Fibroblast of lung (primary cell): ENCODE results near the gene NUDC. TPM values are rescaled to one million over a fixed set of nuclear protein-coding genes. Genes with fewer than 3 reads are reported as not detected.

Experiments
- DNase-seq, 2 donors: peaks; one replicate each; pipeline versions ENCODE4 v3.0.0 to v3.0.0-alpha.2; 2010; ENCODE audit warnings: low read depth in 2 of 2
- H2AFZ ChIP-seq: 2 replicates; pipeline ENCODE4 v1.5.1; 2012; ENCODE audit warnings: low read length, control low read depth, inconsistent platforms
- H3K27ac ChIP-seq: 2 replicates; pipeline ENCODE4 v1.5.1; 2011; ENCODE audit warnings: low read length, control low read depth; ENCODE audit not compliant: insufficient read depth
- H3K27me3 ChIP-seq: 2 replicates; pipeline ENCODE4 v1.5.1; 2011; ENCODE audit warnings: mild to moderate bottlenecking, low read length; ENCODE audit not compliant: control insufficient read depth, insufficient read depth
- H3K36me3 ChIP-seq: 2 replicates; pipeline ENCODE4 v1.5.1; 2011; ENCODE audit warnings: low read length; ENCODE audit not compliant: control insufficient read depth, insufficient read depth
- H3K4me1 ChIP-seq: 2 replicates; pipeline ENCODE4 v1.5.1; 2011; ENCODE audit warnings: low read length; ENCODE audit not compliant: control insufficient read depth, insufficient read depth; ENCODE audit errors: extremely low read depth
- H3K4me2 ChIP-seq: 2 replicates; pipeline ENCODE4 v1.5.1; 2011; ENCODE audit warnings: low read length, control low read depth; ENCODE audit not compliant: insufficient read depth; ENCODE audit errors: extremely low read depth
- H3K4me3 ChIP-seq, 4 experiments: fragments of 200-600 bp in 1 of 4; sonication (generic) in 1 of 4; replicated peaks in 1 of 4; 2 replicates each; pipeline ENCODE4 v1.5.1; 2011 to 2016; ENCODE audit warnings: low read length in 4 of 4, low read depth in 3 of 4, mild to moderate bottlenecking in 3 of 4, control low read depth in 2 of 4, inconsistent platforms in 1 of 4, mixed read lengths in 1 of 4; ENCODE audit not compliant: insufficient read depth in 1 of 4; ENCODE audit errors: control extremely low read depth in 1 of 4
- H3K79me2 ChIP-seq: 2 replicates; pipeline ENCODE4 v1.5.1; 2012; ENCODE audit warnings: mild to moderate bottlenecking, low read length, inconsistent platforms; ENCODE audit not compliant: control insufficient read depth, insufficient read depth
- H3K9ac ChIP-seq: 2 replicates; pipeline ENCODE4 v1.5.1; 2011; ENCODE audit warnings: mild to moderate bottlenecking, low read length, control low read depth; ENCODE audit not compliant: insufficient read depth
- H3K9me3 ChIP-seq: 2 replicates; pipeline ENCODE4 v1.5.1; 2012; ENCODE audit warnings: low read depth, low read length; ENCODE audit not compliant: control insufficient read depth, insufficient read depth
- H4K20me1 ChIP-seq: 2 replicates; pipeline ENCODE4 v1.5.1; 2011; ENCODE audit warnings: low read length; ENCODE audit not compliant: control insufficient read depth, insufficient read depth; ENCODE audit errors: extremely low read depth
- EZH2 ChIP-seq: IDR thresholded peaks from 2 replicates; pipeline ENCODE4 v1.5.1; 2012; ENCODE audit warnings: low read length, control low read depth, mild to moderate bottlenecking; ENCODE audit errors: missing control alignments
- polyA plus RNA-seq, 2 donors: library from polyadenylated mRNA; depleted of rRNA in 1 of 2; stranded (reverse) in 1 of 2; unstranded in 1 of 2; fragments of >200 nt; gene quantifications; 2 replicates each; pipeline ENCODE4 v1.2.1, GENCODE V29; 2011 to 2012; ENCODE audit warnings: missing spikeins in 1 of 2
- total RNA-seq: library from RNA; depleted of rRNA; stranded (reverse); fragments of >200 nt; gene quantifications from 2 replicates; pipeline ENCODE4 v1.2.1, GENCODE V29; 2014
- TF ChIP-seq, protein P1 (sequence below), 2 donors: IDR thresholded peaks in 1 of 2; conservative IDR thresholded peaks in 1 of 2; 1 replicate in 1 of 2; 2 replicates in 1 of 2; pipeline ENCODE4 v1.5.1; 2011 to 2012; ENCODE audit warnings: low read length in 2 of 2, control low read depth in 1 of 2, inconsistent platforms in 1 of 2, low read depth in 1 of 2, mild to moderate bottlenecking in 1 of 2

Gene NUDC
- total and polyA plus RNA-seq, 2 donors (not counting 1 experiment from before 2014, with no cell fraction given): 21.5 to 41.5 TPM

GRCh38 chr1:26921126-26921539, 410 bp upstream of the NUDC start:
- peak overlapping the region; percentile 82 for H3K4me2 ChIP-seq
- H3K79me2 ChIP-seq: peaks cover 31% of the 10 kb centered on the region
- H3K4me3 ChIP-seq: peak overlapping the region in 3 of 4 experiments; percentile 33 to 95 (median 94)
- H3K27me3 ChIP-seq: no peaks in the 10 kb centered on the region
- no peaks in the 10 kb centered on the region for H3K9me3 ChIP-seq
- H3K9ac ChIP-seq: peak overlapping the region; percentile 43
- peaks cover 2% of the 10 kb centered on the region for H4K20me1 ChIP-seq
- peaks cover 6% of the 10 kb centered on the region for H3K36me3 ChIP-seq
- peak overlapping the region; percentile 90 for H2AFZ ChIP-seq
- H3K4me1 ChIP-seq: peaks cover 2% of the 10 kb centered on the region
- peak overlapping the region; percentile 95 for H3K27ac ChIP-seq
- DNase-seq: no peak
- TF ChIP-seq, protein P1, sequence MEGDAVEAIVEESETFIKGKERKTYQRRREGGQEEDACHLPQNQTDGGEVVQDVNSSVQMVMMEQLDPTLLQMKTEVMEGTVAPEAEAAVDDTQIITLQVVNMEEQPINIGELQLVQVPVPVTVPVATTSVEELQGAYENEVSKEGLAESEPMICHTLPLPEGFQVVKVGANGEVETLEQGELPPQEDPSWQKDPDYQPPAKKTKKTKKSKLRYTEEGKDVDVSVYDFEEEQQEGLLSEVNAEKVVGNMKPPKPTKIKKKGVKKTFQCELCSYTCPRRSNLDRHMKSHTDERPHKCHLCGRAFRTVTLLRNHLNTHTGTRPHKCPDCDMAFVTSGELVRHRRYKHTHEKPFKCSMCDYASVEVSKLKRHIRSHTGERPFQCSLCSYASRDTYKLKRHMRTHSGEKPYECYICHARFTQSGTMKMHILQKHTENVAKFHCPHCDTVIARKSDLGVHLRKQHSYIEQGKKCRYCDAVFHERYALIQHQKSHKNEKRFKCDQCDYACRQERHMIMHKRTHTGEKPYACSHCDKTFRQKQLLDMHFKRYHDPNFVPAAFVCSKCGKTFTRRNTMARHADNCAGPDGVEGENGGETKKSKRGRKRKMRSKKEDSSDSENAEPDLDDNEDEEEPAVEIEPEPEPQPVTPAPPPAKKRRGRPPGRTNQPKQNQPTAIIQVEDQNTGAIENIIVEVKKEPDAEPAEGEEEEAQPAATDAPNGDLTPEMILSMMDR (conservative IDR thresholded peaks at IDR 0.05 in 1 of 2, IDR thresholded peaks at IDR 0.05 in 1 of 2; ENCODE audit: low read depth in 1 of 2, low read length in 2 of 2): no peak
- TF ChIP-seq EZH2: no peak

DNA sequence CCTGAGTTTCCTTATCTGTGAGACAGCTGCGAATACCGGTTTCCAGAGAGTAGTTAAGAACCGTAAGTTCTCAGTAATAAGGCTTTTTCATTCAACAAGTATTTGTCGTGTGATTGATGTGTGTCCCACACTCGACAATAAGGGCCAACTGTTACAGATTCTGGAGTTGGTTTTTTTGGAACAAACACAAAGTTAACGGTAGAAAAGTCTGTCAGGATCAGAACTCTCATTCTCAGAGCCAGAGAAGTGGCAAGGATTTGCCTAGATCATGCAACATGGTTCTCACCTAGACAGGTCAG, 837 bp downstream of the NUDC start:
- H3K9ac ChIP-seq: peak overlapping the region; percentile 95
- peak overlapping the region; percentile 73 for H3K4me2 ChIP-seq
- H3K27me3 ChIP-seq: no peaks in the 10 kb centered on the region
- no peak for DNase-seq
- peaks cover 2% of the 10 kb centered on the region for H3K4me1 ChIP-seq
- H3K9me3 ChIP-seq: no peaks in the 10 kb centered on the region
- H2AFZ ChIP-seq: no peak overlapping the region
- H3K27ac ChIP-seq: peak overlapping the region; percentile 95
- no peak for TF ChIP-seq EZH2
- TF ChIP-seq, protein P1 (conservative IDR thresholded peaks at IDR 0.05 in 1 of 2, IDR thresholded peaks at IDR 0.05 in 1 of 2; ENCODE audit: low read depth in 1 of 2, low read length in 2 of 2): no peak
- peaks cover 6% of the 10 kb centered on the region for H3K36me3 ChIP-seq
- peaks cover 32% of the 10 kb centered on the region for H3K79me2 ChIP-seq
- peak overlapping the region; percentile 73 to 95 (median 86) for H3K4me3 ChIP-seq
- H4K20me1 ChIP-seq: peaks cover 2% of the 10 kb centered on the region

DNA sequence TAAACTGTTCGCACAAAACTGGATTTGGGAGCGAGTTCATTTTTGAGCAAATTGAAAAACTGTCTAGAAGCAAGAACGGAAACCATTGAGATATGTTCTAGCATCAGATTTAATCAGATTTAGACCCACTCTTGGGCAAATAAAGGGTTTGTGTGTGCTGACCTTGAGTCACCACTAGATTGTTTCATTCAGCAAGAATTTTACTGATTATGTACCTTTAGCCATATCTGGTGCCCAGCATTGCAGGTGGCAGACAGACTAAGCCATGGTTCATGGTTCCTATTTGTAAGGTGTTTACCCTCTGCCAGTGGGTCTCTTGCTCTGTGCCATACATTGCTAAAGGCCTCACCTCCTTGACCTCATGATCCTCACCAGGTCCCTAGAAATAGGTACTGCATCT, 1.4 kb downstream of the NUDC start:
- Histone ChIP-seq H3K9me3 (no peaks in the 10 kb centered on the region), H3K9ac (no peak overlapping the region), H3K4me3 (peak overlapping the region; percentile 73 to 95 (median 86)), H2AFZ (no peak overlapping the region), H3K27ac (no peak overlapping the region), H3K27me3 (no peaks in the 10 kb centered on the region), H3K36me3 (peaks cover 6% of the 10 kb centered on the region), H3K4me2 (peak overlapping the region; percentile 73), H3K79me2 (peaks cover 32% of the 10 kb centered on the region), H3K4me1 (peaks cover 2% of the 10 kb centered on the region), H4K20me1 (peaks cover 2% of the 10 kb centered on the region)
- no peak for DNase-seq
- TF ChIP-seq EZH2: no peak
- TF ChIP-seq, protein P1 (conservative IDR thresholded peaks at IDR 0.05 in 1 of 2, IDR thresholded peaks at IDR 0.05 in 1 of 2; ENCODE audit: low read depth in 1 of 2, low read length in 2 of 2): no peak
